ENCODE results near the gene TCOF1.

TCOF1 gene

DNA sequence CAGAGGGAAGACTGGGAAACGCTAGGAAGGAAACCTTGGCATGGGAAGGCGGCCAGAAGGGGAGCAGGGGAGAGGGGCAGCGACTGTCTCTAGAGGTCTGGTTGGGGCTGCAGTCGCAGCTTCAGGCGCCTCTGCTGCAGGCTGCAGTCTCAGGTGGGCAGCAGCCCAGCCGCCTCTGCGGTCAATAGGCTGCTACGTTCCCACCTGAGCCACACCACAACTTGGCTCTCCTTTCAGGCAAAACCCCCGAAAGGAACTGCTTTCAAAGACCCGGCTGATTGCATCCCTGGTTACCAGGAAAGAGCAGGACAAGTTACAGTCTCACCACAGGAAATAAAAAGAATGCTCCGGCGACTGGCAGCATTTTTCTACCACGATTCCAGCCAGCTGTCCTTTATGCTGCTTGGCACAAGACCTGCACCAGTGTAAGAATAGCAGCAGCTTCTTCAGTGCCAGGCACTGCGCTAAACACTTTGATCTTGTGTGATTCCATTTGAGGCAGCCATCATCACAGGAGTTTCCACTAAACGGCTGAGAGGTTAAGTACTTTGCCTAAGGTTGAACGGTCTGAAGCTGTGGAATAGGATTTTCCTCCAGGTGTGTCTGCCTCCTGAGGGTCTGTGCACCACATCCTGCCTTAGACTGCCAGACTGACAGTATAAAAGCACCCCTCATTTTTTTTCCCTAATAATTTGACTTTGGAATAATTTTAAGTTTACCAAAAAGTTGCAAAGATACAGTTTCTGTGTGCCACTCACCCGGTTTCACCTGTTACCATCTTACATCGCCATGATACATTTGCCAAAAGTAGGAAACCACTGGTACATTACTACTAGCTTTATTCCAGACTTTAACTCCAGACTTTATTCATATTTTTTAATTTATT, 84.6 kb downstream of the TCOF1 start:
- H3K4me3 ChIP-seq (ENCODE audit: low read depth, low read length): no peak overlapping the region
- TF ChIP-seq, protein P1, sequence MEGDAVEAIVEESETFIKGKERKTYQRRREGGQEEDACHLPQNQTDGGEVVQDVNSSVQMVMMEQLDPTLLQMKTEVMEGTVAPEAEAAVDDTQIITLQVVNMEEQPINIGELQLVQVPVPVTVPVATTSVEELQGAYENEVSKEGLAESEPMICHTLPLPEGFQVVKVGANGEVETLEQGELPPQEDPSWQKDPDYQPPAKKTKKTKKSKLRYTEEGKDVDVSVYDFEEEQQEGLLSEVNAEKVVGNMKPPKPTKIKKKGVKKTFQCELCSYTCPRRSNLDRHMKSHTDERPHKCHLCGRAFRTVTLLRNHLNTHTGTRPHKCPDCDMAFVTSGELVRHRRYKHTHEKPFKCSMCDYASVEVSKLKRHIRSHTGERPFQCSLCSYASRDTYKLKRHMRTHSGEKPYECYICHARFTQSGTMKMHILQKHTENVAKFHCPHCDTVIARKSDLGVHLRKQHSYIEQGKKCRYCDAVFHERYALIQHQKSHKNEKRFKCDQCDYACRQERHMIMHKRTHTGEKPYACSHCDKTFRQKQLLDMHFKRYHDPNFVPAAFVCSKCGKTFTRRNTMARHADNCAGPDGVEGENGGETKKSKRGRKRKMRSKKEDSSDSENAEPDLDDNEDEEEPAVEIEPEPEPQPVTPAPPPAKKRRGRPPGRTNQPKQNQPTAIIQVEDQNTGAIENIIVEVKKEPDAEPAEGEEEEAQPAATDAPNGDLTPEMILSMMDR (IDR thresholded peaks at IDR 0.05; ENCODE audit: low read depth, low read length, missing control alignments): no peak
- in situ Hi-C loops (cut with HindIII; ENCODE audit: low sequenced_read_pairs): no loop called here

DNA sequence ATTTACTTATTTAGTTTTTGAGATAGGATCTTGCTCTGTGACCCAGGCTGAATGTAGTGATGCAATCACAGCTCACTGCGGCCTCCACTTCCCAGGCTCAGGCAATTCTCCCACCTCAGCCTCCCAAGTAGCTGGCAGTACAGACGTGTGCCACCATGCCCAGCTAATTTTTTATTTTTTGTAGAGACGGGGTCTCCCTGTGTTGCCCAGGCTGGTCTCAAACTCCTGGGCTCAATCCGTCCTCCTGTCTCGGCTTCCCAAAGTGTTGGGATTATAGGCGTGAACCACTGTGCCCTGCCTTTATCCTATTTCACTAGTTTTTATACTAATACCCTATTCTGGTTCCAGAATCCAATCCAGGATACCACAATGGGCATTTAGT, 85.2 kb downstream of the TCOF1 start:
- no peak overlapping the region for H3K4me3 ChIP-seq (ENCODE audit: low read depth, low read length)
- DNase-seq (ENCODE audit: low read depth): no peak
- in situ Hi-C loops (cut with HindIII; ENCODE audit: low sequenced_read_pairs): no loop called here
- TF ChIP-seq, protein P1 (IDR thresholded peaks at IDR 0.05; ENCODE audit: low read depth, low read length, missing control alignments): no peak

More for the DNA sequence above, 84.6 kb downstream of the TCOF1 start:
- no peak for DNase-seq (ENCODE audit: low read depth)

DNA sequence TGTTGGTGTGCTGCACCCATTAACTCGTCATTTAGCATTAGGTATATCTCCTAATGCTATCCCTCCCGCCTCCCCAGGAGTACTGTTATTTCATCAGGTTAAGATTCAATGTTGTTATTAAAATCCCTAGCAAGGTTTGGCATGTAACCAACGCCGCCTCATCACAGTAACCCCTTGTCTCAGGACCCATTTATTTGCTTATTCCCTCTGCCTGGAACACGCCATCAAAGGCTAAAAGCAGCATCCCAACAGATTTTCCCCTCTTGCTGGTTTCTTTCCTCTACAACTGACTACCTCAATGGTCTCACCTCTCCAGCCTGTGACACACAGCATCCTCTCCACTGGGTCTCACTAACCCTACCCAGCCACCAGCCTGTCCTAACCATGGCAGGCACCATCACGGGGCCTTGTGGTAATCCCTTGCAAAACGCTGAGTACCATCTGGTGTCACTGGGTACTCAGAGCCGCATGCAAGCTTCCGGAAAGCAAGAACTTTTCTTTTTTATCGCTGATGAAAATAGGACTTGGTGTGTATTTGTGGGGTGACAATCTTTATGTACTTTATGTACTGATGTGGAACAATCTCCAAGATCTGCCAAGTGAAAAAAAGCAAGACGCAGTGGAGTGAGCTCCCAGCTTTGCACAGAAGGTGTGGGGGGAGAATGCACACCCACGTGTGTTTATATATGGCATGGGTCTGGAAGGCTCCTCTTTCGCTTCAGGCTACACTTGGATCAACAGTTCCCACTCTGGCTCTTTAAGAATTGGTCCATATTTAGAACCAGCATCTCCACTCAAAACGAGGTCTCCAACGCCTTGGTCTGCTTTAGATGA, 86.0 kb downstream of the TCOF1 start:
- TF ChIP-seq, protein P1 (IDR thresholded peaks at IDR 0.05; ENCODE audit: low read depth, low read length, missing control alignments): no peak

DNA sequence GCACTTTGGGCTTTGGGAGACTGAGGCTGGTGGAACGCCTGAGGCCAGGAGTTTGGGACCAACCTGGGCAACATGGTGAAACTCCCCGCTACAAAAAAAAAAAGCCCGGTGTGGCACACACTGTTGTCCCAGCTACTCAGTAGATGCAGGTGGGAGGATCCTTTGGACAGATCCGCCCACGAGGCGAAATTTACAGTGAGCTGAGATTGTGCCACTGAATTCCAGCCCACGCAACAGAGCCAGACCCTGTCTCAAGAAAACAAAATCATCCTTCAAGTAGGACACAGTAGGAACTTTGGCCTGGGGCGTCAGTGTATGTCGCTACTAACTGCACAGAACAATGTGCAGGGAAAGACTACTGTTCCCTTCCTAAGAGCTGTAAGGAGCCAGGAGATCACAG, 87.3 kb downstream of the TCOF1 start:
- DNase-seq (ENCODE audit: low read depth): no peak
- TF ChIP-seq, protein P1 (IDR thresholded peaks at IDR 0.05; ENCODE audit: low read depth, low read length, missing control alignments): no peak
- in situ Hi-C loops (cut with HindIII; ENCODE audit: low sequenced_read_pairs): no loop called here
- no peak overlapping the region for H3K4me3 ChIP-seq (ENCODE audit: low read depth, low read length)

More for the DNA sequence above, 86.0 kb downstream of the TCOF1 start:
- no peak for DNase-seq (ENCODE audit: low read depth)
- in situ Hi-C loops (cut with HindIII; ENCODE audit: low sequenced_read_pairs): no loop called here
- no peak overlapping the region for H3K4me3 ChIP-seq (ENCODE audit: low read depth, low read length)

DNA sequence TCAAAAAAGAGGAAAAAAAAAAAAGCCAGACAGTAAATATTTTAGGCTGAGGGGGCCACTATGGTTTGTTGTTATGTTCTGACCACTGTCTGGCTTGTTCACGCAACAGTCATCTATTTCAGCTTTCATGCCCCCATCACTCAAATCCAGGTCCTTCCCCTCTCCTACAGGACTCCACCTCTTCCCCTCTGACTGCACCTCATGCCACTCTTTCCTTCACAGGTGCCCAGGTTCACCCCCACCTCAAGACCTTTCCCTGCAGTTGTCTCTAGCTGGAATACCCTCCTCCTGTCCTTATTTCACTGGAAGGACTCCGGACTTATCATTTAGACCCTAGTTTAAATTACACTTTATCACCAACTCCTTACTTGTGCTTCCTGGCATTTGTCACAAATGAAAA, 88.6 kb downstream of the TCOF1 start:
- no peak for DNase-seq (ENCODE audit: low read depth)
- no peak overlapping the region for H3K4me3 ChIP-seq (ENCODE audit: low read depth, low read length)
- TF ChIP-seq, protein P1 (IDR thresholded peaks at IDR 0.05; ENCODE audit: low read depth, low read length, missing control alignments): no peak
- in situ Hi-C loops (cut with HindIII; ENCODE audit: low sequenced_read_pairs): no loop called here

DNA sequence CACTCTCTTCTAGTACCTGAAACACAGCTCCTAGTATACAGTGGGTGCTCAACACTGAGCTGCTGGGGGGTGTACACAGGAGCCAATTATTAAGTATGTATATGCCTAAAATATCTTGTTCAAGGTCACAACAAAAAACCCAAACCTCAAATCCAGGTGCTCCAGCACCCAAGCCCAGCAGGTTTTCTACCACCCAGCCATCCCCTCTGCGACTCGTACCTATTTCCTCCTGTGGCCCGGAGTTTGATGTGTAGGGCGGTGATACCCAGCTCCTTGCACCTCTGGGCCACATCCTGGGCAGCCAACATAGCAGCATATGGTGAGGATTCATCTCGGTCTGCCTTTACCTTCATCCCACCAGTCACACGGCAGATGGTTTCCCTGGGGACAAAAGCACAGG, 89.1 kb downstream of the TCOF1 start:
- no peak overlapping the region for H3K4me3 ChIP-seq (ENCODE audit: low read depth, low read length)
- in situ Hi-C loops (cut with HindIII; ENCODE audit: low sequenced_read_pairs): no loop called here
- TF ChIP-seq, protein P1 (IDR thresholded peaks at IDR 0.05; ENCODE audit: low read depth, low read length, missing control alignments): no peak
- no peak for DNase-seq (ENCODE audit: low read depth)
